Measurements from ENCODE around the gene MGAT4C.

DNA sequence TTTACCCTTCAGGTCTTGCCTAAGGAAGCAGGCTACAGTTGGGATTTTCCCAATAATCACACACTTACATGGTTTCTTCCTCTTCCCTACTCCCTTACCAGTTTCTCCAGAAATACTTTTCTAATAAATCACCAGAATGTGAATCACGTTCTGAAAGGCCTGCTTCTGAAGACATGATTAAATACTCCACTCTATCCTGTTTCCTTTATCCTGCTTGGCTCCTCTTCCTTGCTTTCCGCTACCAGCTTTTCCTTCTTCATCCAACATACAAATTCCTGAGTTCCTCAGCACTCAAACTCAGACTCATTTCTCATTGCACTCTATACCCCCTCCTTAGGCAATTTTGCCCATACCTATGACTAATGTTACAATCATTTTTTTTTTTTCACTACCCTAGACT is 118.3 kb downstream of the MGAT4C start:
- TF ChIP-seq, protein P1, sequence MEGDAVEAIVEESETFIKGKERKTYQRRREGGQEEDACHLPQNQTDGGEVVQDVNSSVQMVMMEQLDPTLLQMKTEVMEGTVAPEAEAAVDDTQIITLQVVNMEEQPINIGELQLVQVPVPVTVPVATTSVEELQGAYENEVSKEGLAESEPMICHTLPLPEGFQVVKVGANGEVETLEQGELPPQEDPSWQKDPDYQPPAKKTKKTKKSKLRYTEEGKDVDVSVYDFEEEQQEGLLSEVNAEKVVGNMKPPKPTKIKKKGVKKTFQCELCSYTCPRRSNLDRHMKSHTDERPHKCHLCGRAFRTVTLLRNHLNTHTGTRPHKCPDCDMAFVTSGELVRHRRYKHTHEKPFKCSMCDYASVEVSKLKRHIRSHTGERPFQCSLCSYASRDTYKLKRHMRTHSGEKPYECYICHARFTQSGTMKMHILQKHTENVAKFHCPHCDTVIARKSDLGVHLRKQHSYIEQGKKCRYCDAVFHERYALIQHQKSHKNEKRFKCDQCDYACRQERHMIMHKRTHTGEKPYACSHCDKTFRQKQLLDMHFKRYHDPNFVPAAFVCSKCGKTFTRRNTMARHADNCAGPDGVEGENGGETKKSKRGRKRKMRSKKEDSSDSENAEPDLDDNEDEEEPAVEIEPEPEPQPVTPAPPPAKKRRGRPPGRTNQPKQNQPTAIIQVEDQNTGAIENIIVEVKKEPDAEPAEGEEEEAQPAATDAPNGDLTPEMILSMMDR (IDR thresholded peaks at IDR 0.05) = no peak
- TF ChIP-seq POLR2A (IDR thresholded peaks at IDR 0.05) = no peak
- TF ChIP-seq EP300 (IDR thresholded peaks at IDR 0.05) = no peak

Measured in tibial nerve (tissue), 4 donors.